Endothelial cell of umbilical vein (primary cell): ENCODE measurements around the gene TOR1B. TPM values are rescaled to one million over a fixed set of nuclear protein-coding genes. Genes with fewer than 3 reads are reported as not detected.

Experiments
- BruUV-seq: library from RNA; stranded (reverse); fragments of 400-500 nt; replicated peaks from 2 replicates; lab custom pipeline; 2021; lab: Mats Ljungman, UMichigan
- CTCF ChIA-PET: fragments of 300-600, 350-600 bp; sonication (Branson Sonifier 250); formaldehyde crosslinking; loops from one replicate; lab custom pipeline; 2021; ENCODE audit warnings: antibody characterized with exemption, inconsistent platforms; lab: Charles Lee
- POLR2A ChIA-PET: fragments of 300-600, 350-600 bp; sonication (Branson Sonifier 250); formaldehyde crosslinking; loops from one replicate; lab custom pipeline; 2021; ENCODE audit warnings: antibody characterized with exemption, inconsistent platforms; lab: Charles Lee
- DNase-seq: peaks from one replicate; pipeline ENCODE4 v3.0.0-alpha.2; 2011; ENCODE audit warnings: low read depth, low spot score
- FAIRE-seq: peaks from 2 replicates; lab custom pipeline; 2011; peaks lifted over from hg19 to GRCh38; lab: Jason Lieb, UNC
- H2AFZ ChIP-seq: 2 replicates; pipeline ENCODE4 v1.6.0; 2012; ENCODE audit warnings: low read depth, low read length, control low read depth, inconsistent platforms
- H3K27ac ChIP-seq: 2 replicates; pipeline ENCODE4 v1.5.1; 2011; ENCODE audit warnings: low read depth, mild to moderate bottlenecking, control low read depth, low read length, moderate library complexity; ENCODE audit not compliant: insufficient read depth
- H3K27me3 ChIP-seq, 2 experiments: 2 replicates each; pipeline versions ENCODE4 v1.6.0 to v1.6.1; 2011; ENCODE audit warnings: low read length in 2 of 2, mixed read lengths in 1 of 2; ENCODE audit not compliant: control insufficient read depth in 2 of 2, insufficient read depth in 2 of 2
- H3K36me3 ChIP-seq, 2 experiments: 2 replicates in 1 of 2; 3 replicates in 1 of 2; pipeline ENCODE4 v1.5.1; 2011; ENCODE audit warnings: low read length in 2 of 2, mild to moderate bottlenecking in 1 of 2, moderate library complexity in 1 of 2; ENCODE audit not compliant: control insufficient read depth in 2 of 2, insufficient read depth in 2 of 2; ENCODE audit errors: extremely low read depth in 1 of 2
- H3K4me1 ChIP-seq: 3 replicates; pipeline ENCODE4 v1.5.1; 2011; ENCODE audit warnings: mild to moderate bottlenecking, low read length; ENCODE audit not compliant: control insufficient read depth, insufficient read depth; ENCODE audit errors: extremely low read depth
- H3K4me2 ChIP-seq: 2 replicates; pipeline ENCODE4 v1.6.1; 2011; ENCODE audit warnings: low read length, control low read depth, mixed read lengths; ENCODE audit not compliant: insufficient read depth
- H3K4me3 ChIP-seq, 3 experiments: fragments of 200-600 bp in 1 of 3; sonication (generic), shearing (Covaris generic) in 1 of 3; replicated peaks in 1 of 3; 2 replicates each; pipeline ENCODE4 v1.5.1; 2011 to 2016; ENCODE audit warnings: control low read depth in 3 of 3, low read length in 3 of 3, mild to moderate bottlenecking in 2 of 3, inconsistent platforms in 1 of 3, low read depth in 1 of 3, moderate library complexity in 1 of 3; ENCODE audit not compliant: insufficient read depth in 1 of 3
- H3K79me2 ChIP-seq: 2 replicates; pipeline ENCODE4 v1.6.0; 2012; ENCODE audit warnings: low read length, inconsistent platforms; ENCODE audit not compliant: control insufficient read depth, insufficient read depth
- H3K9ac ChIP-seq: replicated peaks from 2 replicates; pipeline ENCODE3; 2011; ENCODE audit warnings: low read length, control low read depth; ENCODE audit not compliant: insufficient read depth; ENCODE audit errors: extremely low read depth
- H3K9me1 ChIP-seq: replicated peaks from 3 replicates; pipeline ENCODE4 v1.6.0; 2011; ENCODE audit warnings: mild to moderate bottlenecking, low read length; ENCODE audit not compliant: control insufficient read depth, insufficient read depth; ENCODE audit errors: extremely low read depth
- H3K9me3 ChIP-seq: replicated peaks from 2 replicates; pipeline ENCODE4 v1.5.1; 2012; ENCODE audit warnings: low read length, inconsistent platforms; ENCODE audit not compliant: control insufficient read depth, insufficient read depth
- H4K20me1 ChIP-seq: replicated peaks from 2 replicates; pipeline ENCODE3; 2011; ENCODE audit warnings: mild to moderate bottlenecking, low read length; ENCODE audit not compliant: control insufficient read depth, insufficient read depth; ENCODE audit errors: extremely low read depth
- EZH2 ChIP-seq: IDR thresholded peaks from 2 replicates; pipeline ENCODE4 v1.6.1; 2012; ENCODE audit warnings: borderline replicate concordance, low read depth, mild to moderate bottlenecking, moderate library complexity, low read length, inconsistent platforms; ENCODE audit not compliant: severe bottlenecking
- FOS ChIP-seq: IDR thresholded peaks from 2 replicates; pipeline ENCODE4 v1.6.1; 2011; ENCODE audit warnings: mild to moderate bottlenecking, low read length, moderate library complexity, borderline replicate concordance; ENCODE audit not compliant: insufficient read depth
- GATA2 ChIP-seq: IDR thresholded peaks from 2 replicates; pipeline ENCODE4 v1.7.0; 2011; ENCODE audit warnings: low read depth, mild to moderate bottlenecking, moderate library complexity, mixed read lengths, low read length; ENCODE audit not compliant: insufficient read length, insufficient read depth
- JUN ChIP-seq: IDR thresholded peaks from 2 replicates; pipeline ENCODE4 v1.6.1; 2011; ENCODE audit warnings: borderline replicate concordance, low read depth; ENCODE audit not compliant: insufficient read length, insufficient read depth
- MYC ChIP-seq: IDR thresholded peaks from one replicate; pipeline ENCODE4 v1.6.1; 2011; ENCODE audit warnings: mild to moderate bottlenecking, low read depth, low read length
- POLR2A ChIP-seq: IDR thresholded peaks from 2 replicates; pipeline ENCODE4 v1.6.1; 2012; ENCODE audit warnings: low read depth, mild to moderate bottlenecking, control low read depth, low read length
- POLR2AphosphoS5 ChIP-seq: IDR thresholded peaks from 2 replicates; pipeline ENCODE4 v1.6.1; 2012; ENCODE audit warnings: low read depth, mild to moderate bottlenecking, control low read depth, low read length, moderate library complexity; ENCODE audit not compliant: insufficient read depth
- dilution Hi-C: fragments of 300-500 bp; cut with MboI; formaldehyde crosslinking; loops from one replicate; pipeline ENCODE4 v1.15.0; 2019; ENCODE audit warnings: low sequenced_read_pairs; ENCODE audit not compliant: extremely low pct_ligation_motif_present
- intact Hi-C: fragments of 100-400 bp; cut with micrococcal nuclease; formaldehyde crosslinking; loops from one replicate; pipeline ENCODE4 v1.10.0; 2022
- polyA plus RNA-seq, 4 experiments: library from polyadenylated mRNA; depleted of rRNA in 3 of 4; stranded (reverse) in 3 of 4; unstranded in 1 of 4; fragments of >200 nt; gene quantifications; 2 replicates each; pipeline versions ENCODE4 v1.2.1 to v1.2.3, GENCODE V29; 2011 to 2012; ENCODE audit warnings: missing spikeins in 1 of 4
- total RNA-seq: library from RNA; stranded (reverse); gene quantifications from 2 replicates; pipeline ENCODE4 v1.2.3, GENCODE V29; 2021
- TF ChIP-seq, protein P1 (sequence below), 2 donors: IDR thresholded peaks; 1 replicate in 1 of 2; 2 replicates in 1 of 2; pipeline ENCODE4 v1.5.1; 2011; ENCODE audit warnings: low read length in 2 of 2, mild to moderate bottlenecking in 2 of 2, moderate library complexity in 2 of 2, control low read depth in 1 of 2, inconsistent platforms in 1 of 2, low read depth in 1 of 2; ENCODE audit not compliant: insufficient read depth in 1 of 2; ENCODE audit errors: extremely low read depth in 1 of 2
- TF ChIP-seq, protein P2 (sequence below): IDR thresholded peaks from 2 replicates; pipeline ENCODE4 v1.6.1; 2011; ENCODE audit not compliant: insufficient read depth, insufficient read length

TOR1B gene
- total and polyA plus RNA-seq, 2 donors (not counting 3 experiments of a cell fraction or from before 2014, with no cell fraction given) = 27.0 to 29.5 TPM

DNA sequence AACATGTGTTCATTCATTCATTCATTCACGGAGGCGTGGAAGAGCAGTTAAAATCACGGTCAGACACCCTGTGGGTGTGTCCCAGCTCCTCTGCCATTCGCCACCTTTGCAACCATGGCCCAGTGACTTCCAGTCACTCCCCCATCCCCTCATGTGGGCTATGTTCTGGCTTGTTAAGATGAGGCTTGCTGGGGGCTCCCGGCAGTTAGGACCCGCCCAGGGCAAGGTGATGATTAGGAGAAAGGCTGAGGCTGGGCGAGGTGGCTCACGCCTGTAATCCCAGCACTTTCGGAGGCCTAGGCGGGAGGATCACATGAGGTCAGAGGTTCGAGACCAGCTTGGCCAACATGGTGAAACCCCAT lies 25.2 kb upstream of the TOR1B start:
- no peaks in the 10 kb centered on the region for H4K20me1 ChIP-seq
- no peak overlapping the region for H3K4me2 ChIP-seq
- TF ChIP-seq FOS = no peak
- TF ChIP-seq, protein P1, sequence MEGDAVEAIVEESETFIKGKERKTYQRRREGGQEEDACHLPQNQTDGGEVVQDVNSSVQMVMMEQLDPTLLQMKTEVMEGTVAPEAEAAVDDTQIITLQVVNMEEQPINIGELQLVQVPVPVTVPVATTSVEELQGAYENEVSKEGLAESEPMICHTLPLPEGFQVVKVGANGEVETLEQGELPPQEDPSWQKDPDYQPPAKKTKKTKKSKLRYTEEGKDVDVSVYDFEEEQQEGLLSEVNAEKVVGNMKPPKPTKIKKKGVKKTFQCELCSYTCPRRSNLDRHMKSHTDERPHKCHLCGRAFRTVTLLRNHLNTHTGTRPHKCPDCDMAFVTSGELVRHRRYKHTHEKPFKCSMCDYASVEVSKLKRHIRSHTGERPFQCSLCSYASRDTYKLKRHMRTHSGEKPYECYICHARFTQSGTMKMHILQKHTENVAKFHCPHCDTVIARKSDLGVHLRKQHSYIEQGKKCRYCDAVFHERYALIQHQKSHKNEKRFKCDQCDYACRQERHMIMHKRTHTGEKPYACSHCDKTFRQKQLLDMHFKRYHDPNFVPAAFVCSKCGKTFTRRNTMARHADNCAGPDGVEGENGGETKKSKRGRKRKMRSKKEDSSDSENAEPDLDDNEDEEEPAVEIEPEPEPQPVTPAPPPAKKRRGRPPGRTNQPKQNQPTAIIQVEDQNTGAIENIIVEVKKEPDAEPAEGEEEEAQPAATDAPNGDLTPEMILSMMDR (IDR thresholded peaks at IDR 0.05; ENCODE audit: extremely low read depth in 1 of 2, insufficient read depth in 1 of 2, low read depth in 1 of 2, low read length in 2 of 2) = no peak
- TF ChIP-seq POLR2A = no peak
- TF ChIP-seq POLR2AphosphoS5 = no peak
- TF ChIP-seq JUN = no peak
- CTCF ChIA-PET = interaction anchor here (1.0 to 2.5 kb wide), 8 partner anchors 10 to 646 kb away, joined by 3 to 28 read pairs (median 6); partner anchors contain the start of gene ASB6
- no peak overlapping the region for H2AFZ ChIP-seq
- no peak for FAIRE-seq
- H3K36me3 ChIP-seq = no peaks in the 10 kb centered on the region
- H3K4me1 ChIP-seq = peaks cover 4% of the 10 kb centered on the region
- H3K9ac ChIP-seq = no peak overlapping the region
- POLR2A ChIA-PET = interaction anchor here (0.9 kb wide), 1 partner anchor 150 kb away, joined by 3 read pairs; no protein-coding TSS in a partner anchor
- no peaks in the 10 kb centered on the region for H3K9me1 ChIP-seq
- no peaks in the 10 kb centered on the region for H3K9me3 ChIP-seq
- no TSS peak for BruUV-seq
- DNase-seq = no peak
- intact Hi-C loops = no loop called here
- H3K4me3 ChIP-seq = no peak overlapping the region
- dilution Hi-C loops = loop anchor here (5.0 kb wide), 1 partner anchor 50 kb away; no protein-coding TSS in a partner anchor
- no peak overlapping the region for H3K27ac ChIP-seq
- no peaks in the 10 kb centered on the region for H3K79me2 ChIP-seq
- peaks cover 0 to 2% of the 10 kb centered on the region in 2 experiments for H3K27me3 ChIP-seq

DNA sequence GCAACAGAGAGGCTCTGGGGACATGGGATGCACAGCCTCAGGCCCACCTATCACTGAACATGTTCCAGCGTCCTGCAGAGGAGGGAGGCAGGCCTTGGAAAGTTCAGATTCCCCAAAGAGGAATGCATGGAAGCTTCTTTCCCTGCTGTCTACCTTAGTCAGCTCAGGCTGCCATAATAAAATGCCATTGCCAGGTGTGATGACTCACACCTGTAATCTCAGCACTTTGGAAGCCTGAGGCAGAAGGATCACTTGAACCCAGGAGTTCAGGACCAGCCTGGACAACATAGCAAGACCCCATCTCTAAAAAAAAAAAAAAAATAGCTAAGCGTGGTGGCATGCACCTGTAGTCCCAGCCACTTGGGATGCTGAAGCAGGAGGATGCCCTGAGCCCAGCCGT lies 24.5 kb upstream of the TOR1B start:
- H3K27ac ChIP-seq = no peak overlapping the region
- no TSS peak for BruUV-seq
- no peaks in the 10 kb centered on the region for H3K9me1 ChIP-seq
- intact Hi-C loops = no loop called here
- no peaks in the 10 kb centered on the region for H3K9me3 ChIP-seq
- no peaks in the 10 kb centered on the region for H3K36me3 ChIP-seq
- no peak for FAIRE-seq
- ChIA-PET CTCF (interaction anchor here (1.8 to 2.5 kb wide), 4 partner anchors 41 to 647 kb away, joined by 6 to 28 read pairs (median 9); partner anchors contain the start of gene ASB6), POLR2A (no interaction called here)
- no peak for TF ChIP-seq MYC
- TF ChIP-seq FOS = no peak
- TF ChIP-seq, protein P1 (IDR thresholded peaks at IDR 0.05; ENCODE audit: extremely low read depth in 1 of 2, insufficient read depth in 1 of 2, low read depth in 1 of 2, low read length in 2 of 2) = no peak
- TF ChIP-seq POLR2A = no peak
- TF ChIP-seq GATA2 = no peak
- TF ChIP-seq JUN = no peak
- no peak for TF ChIP-seq EZH2
- no peak for TF ChIP-seq POLR2AphosphoS5
- TF ChIP-seq, protein P2, sequence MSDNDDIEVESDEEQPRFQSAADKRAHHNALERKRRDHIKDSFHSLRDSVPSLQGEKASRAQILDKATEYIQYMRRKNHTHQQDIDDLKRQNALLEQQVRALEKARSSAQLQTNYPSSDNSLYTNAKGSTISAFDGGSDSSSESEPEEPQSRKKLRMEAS = no peak
- H3K79me2 ChIP-seq = no peaks in the 10 kb centered on the region
- H3K4me1 ChIP-seq = peaks cover 4% of the 10 kb centered on the region
- H2AFZ ChIP-seq = no peak overlapping the region
- no peak for DNase-seq
- H3K4me3 ChIP-seq = no peak overlapping the region
- no peak overlapping the region for H3K4me2 ChIP-seq
- peaks cover 0 to 2% of the 10 kb centered on the region in 2 experiments for H3K27me3 ChIP-seq
- no peaks in the 10 kb centered on the region for H4K20me1 ChIP-seq
- no peak overlapping the region for H3K9ac ChIP-seq
- dilution Hi-C loops = loop anchor here (5.0 kb wide), 1 partner anchor 51 kb away; no protein-coding TSS in a partner anchor
